Lower lobe of right lung (tissue), 2 donors: ENCODE data around the gene PTPRN2. TPM values are rescaled to one million over a fixed set of nuclear protein-coding genes. Genes with fewer than 3 reads are reported as not detected.
"Not testable (repeated sequence)": the region's sequence is repeated elsewhere in the genome, so short reads cannot be mapped to it uniquely, and the experiment has no call there.

Source experiments
- ATAC-seq, 2 donors: fragments of 200-7000 bp; cut with Tn5 transposase; one replicate each; pipeline ENCODE4 v1.9.1; 2020 to 2022; ENCODE audit warnings: mild to moderate bottlenecking in 2 of 2, moderate library complexity in 2 of 2
- DNase-seq: peaks from one replicate; pipeline ENCODE4 v3.0.0-alpha.2; 2020
- H3K27ac ChIP-seq: fragments of 200-600 bp; one replicate; pipeline ENCODE4 v1.8.0; 2022
- H3K27me3 ChIP-seq: fragments of 200-600 bp; one replicate; pipeline ENCODE4 v1.8.0; 2022; ENCODE audit warnings: low read depth
- H3K36me3 ChIP-seq: fragments of 200-600 bp; one replicate; pipeline ENCODE4 v1.8.0; 2022; ENCODE audit warnings: mild to moderate bottlenecking
- H3K4me1 ChIP-seq: fragments of 200-600 bp; one replicate; pipeline ENCODE4 v1.8.0; 2022
- H3K4me3 ChIP-seq: fragments of 200-600 bp; one replicate; pipeline ENCODE4 v1.8.0; 2022; ENCODE audit warnings: mild to moderate bottlenecking
- H3K9me3 ChIP-seq: fragments of 200-600 bp; one replicate; pipeline ENCODE4 v1.8.0; 2022
- intact Hi-C: fragments of 100-400 bp; cut with DNase I; formaldehyde crosslinking; loops from one replicate; pipeline ENCODE4 v1.11.0; 2022
- total RNA-seq: library from RNA; stranded (reverse); fragmentation: NEBNext Ultra II Directional; extraction: Animal tissue kit (Norgen Biotek cat#: 25700); gene quantifications from one replicate; pipeline ENCODE4 v1.2.1, GENCODE V29; 2021
- TF ChIP-seq, protein P1 (sequence below): fragments of 200-600 bp; IDR thresholded peaks from one replicate; pipeline ENCODE4 v1.8.0; 2022; ENCODE audit warnings: antibody characterized with exemption, mild to moderate bottlenecking
- donor health status: DM: no; HTN: yes; CAD: no; lungs with severe emphysema.

Gene PTPRN2
- total RNA-seq, 1 donor from 2014 or later: 6.8 TPM

- ATAC-seq: no peak
- intact Hi-C loops: no loop called here
- H3K4me3 ChIP-seq: no peak overlapping the region
- H3K4me1 ChIP-seq: no peaks in the 10 kb centered on the region
- no peak for DNase-seq
- no peaks in the 10 kb centered on the region for H3K27me3 ChIP-seq
- H3K36me3 ChIP-seq: no peaks in the 10 kb centered on the region
- TF ChIP-seq, protein P1, sequence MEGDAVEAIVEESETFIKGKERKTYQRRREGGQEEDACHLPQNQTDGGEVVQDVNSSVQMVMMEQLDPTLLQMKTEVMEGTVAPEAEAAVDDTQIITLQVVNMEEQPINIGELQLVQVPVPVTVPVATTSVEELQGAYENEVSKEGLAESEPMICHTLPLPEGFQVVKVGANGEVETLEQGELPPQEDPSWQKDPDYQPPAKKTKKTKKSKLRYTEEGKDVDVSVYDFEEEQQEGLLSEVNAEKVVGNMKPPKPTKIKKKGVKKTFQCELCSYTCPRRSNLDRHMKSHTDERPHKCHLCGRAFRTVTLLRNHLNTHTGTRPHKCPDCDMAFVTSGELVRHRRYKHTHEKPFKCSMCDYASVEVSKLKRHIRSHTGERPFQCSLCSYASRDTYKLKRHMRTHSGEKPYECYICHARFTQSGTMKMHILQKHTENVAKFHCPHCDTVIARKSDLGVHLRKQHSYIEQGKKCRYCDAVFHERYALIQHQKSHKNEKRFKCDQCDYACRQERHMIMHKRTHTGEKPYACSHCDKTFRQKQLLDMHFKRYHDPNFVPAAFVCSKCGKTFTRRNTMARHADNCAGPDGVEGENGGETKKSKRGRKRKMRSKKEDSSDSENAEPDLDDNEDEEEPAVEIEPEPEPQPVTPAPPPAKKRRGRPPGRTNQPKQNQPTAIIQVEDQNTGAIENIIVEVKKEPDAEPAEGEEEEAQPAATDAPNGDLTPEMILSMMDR: no peak
- no peaks in the 10 kb centered on the region for H3K9me3 ChIP-seq
- no peak overlapping the region for H3K27ac ChIP-seq
Measured at GRCh38 chr7:158295966-158296797, 291.4 kb downstream of the PTPRN2 start.

DNA sequence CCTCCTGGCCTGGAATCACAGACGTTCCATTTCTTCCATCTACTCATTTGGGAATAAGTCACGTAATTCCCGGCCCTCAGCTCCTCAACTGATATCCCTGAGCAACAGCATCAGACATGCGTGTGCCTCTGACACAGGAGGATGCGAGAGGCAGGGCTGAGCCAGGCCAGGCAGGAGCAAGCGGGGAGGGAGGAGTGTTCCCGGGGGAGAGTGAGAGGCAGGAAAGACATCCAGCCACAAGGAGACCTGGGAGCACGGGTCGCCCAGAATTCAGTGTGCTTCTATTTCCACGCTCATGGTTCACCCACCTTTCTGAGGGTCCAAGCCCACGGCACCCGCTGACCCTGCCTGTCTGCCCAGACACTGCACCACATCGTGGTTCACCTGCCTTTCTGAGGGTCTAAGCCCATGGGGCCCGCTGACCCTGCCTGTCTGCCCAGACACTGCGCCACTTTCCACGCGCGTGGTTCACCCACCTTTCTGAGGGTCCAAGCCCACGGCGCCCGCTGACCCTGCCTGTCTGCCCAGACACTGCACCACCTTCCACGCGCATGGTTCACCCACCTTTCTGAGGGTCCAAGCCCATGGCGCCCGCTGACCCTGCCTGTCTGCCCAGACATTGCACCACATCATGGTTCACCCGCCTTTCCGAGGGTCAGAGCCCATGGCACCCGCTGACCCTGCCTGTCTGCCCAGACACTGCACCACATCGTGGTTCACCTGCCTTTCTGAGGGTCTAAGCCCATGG lies 293.0 kb downstream of the PTPRN2 start:
- H3K4me1 ChIP-seq, H3K9me3 ChIP-seq, H3K36me3 ChIP-seq, intact Hi-C loops, DNase-seq, ATAC-seq, H3K4me3 ChIP-seq, H3K27me3 ChIP-seq, H3K27ac ChIP-seq: not testable (repeated sequence)

DNA sequence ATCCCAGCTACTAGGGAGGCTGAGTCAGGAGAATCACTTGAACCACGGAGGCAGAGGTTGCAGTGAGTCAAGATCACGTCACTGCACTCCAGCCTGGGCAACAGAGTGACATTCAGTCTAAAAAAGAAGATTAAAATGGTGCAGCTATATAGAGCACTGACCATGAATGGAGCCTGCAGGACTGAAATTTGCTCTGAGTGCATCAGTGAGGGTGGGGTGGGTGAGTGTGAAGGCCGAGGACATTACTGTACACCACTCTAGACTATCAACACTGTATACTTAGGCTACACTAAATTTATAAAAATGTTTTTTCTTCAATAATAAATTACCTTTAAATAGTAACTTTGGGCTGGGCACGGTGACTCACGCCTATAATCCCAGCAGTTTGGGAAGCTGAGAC lies 294.7 kb downstream of the PTPRN2 start:
- intact Hi-C loops: no loop called here
- Histone ChIP-seq H3K27ac (no peak overlapping the region), H3K27me3 (no peaks in the 10 kb centered on the region), H3K4me1 (no peaks in the 10 kb centered on the region), H3K4me3 (no peak overlapping the region), H3K36me3 (no peaks in the 10 kb centered on the region), H3K9me3 (peaks cover 9% of the 10 kb centered on the region)
- TF ChIP-seq, protein P1: no peak
- no peak for DNase-seq
- ATAC-seq: no peak

DNA sequence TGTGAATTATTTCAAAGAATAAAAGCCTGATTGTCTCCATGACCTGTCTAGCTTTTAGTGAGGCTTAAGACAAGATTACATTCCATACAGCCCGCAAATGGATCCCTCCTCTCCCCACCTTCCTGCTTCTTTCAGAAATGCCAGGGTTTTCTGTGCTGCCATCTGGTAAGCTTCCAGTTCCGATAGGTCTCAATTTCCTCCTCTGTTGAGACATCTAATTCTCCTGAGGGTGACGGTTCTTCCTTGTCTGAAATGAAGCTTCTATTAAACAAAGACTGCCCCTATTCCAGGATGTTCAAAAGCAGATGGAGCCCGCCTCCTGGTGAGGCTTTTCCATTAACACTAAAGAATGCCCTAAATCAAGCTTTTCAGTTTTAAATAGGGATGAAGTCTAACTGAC lies 295.6 kb downstream of the PTPRN2 start:
- H3K4me3 ChIP-seq: no peak overlapping the region
- no peaks in the 10 kb centered on the region for H3K36me3 ChIP-seq
- TF ChIP-seq, protein P1: no peak
- no peak overlapping the region for H3K27ac ChIP-seq
- DNase-seq (no peak), ATAC-seq (no peak)
- H3K4me1 ChIP-seq: no peaks in the 10 kb centered on the region
- intact Hi-C loops: no loop called here
- peaks cover 18% of the 10 kb centered on the region for H3K9me3 ChIP-seq
- H3K27me3 ChIP-seq: no peaks in the 10 kb centered on the region

GRCh38 chr7:158289761-158290523 lies 297.7 kb downstream of the PTPRN2 start:
- intact Hi-C loops: no loop called here
- Histone ChIP-seq H3K27ac (no peak overlapping the region), H3K9me3 (peaks cover 29% of the 10 kb centered on the region), H3K4me1 (no peaks in the 10 kb centered on the region), H3K36me3 (no peaks in the 10 kb centered on the region), H3K27me3 (no peaks in the 10 kb centered on the region), H3K4me3 (no peak overlapping the region)
- DNase-seq (no peak), ATAC-seq (no peak)
- TF ChIP-seq, protein P1: no peak
